Measurements from ENCODE around the gene SRRM1.
"Not testable (repeated sequence)": the region's sequence is repeated elsewhere in the genome, so short reads cannot be mapped to it uniquely, and the experiment has no call there.

The SRRM1 gene

GRCh38 chr1:24643363-24644099 lies 429 bp downstream of the SRRM1 start:
- peak; percentile 31 for DNase-seq (ENCODE audit: low spot score)

DNA sequence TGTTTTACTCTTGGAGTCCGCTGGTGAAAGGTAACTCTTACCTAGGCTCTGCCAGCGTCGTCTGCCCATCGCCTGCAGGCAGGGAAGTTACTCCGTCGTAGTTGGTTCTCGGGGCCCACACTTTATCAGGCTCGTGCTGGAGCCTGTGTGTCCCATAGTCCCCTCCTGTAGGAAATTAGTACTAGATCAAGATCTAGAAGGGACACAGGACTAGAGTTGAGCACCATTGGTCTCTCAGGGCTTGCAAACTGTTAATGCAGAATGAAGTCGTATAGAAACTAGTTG lies 940 bp downstream of the SRRM1 start:
- DNase-seq (ENCODE audit: low spot score) = no peak

DNA sequence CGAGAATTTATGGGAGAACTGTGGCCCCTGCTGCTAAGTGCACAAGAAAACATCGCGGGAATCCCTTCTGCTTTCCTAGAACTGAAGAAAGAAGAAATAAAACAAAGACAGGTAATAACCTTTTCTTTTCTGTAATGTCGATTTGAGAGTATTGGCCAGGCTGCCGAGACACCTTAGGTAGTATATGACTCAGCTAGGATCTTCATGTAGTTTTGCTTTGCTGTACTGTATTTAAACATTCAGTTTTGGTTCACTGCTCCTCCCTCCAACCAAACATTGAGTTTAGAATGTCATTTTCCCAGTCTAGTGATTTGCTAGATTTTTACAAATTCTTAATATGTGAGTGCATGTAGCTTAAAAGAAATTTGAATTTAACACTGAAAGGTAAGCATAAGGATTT lies 5.8 kb downstream of the SRRM1 start:
- DNase-seq (ENCODE audit: low spot score) = no peak

- DNase-seq (ENCODE audit: low spot score) = no peak
These were observed 9.3 kb downstream of the SRRM1 start for GRCh38 chr1:24652382-24652781.

DNA sequence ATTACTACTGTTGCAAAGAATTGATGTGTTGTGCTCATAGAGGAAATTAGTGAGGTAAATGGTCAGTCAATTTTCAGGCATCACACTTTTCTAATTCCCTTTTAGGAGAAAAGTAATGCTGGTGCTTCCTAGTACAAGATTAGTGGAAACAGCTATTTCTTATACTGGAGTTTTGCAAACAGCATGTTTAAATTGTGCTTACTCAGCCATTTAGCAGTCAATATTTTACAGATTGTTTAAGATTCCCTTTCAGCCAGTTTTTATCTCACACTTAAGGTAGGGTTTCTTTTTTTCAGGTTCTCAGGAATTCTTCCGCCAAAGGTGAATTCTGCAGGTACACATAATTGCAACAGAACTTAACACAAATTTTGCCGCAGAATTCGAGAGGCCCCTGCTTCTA lies 10.9 kb downstream of the SRRM1 start:
- DNase-seq (ENCODE audit: low spot score) = no peak

- DNase-seq (ENCODE audit: low spot score) = no peak
These were observed 12.9 kb downstream of the SRRM1 start for GRCh38 chr1:24656046-24656445.

DNA sequence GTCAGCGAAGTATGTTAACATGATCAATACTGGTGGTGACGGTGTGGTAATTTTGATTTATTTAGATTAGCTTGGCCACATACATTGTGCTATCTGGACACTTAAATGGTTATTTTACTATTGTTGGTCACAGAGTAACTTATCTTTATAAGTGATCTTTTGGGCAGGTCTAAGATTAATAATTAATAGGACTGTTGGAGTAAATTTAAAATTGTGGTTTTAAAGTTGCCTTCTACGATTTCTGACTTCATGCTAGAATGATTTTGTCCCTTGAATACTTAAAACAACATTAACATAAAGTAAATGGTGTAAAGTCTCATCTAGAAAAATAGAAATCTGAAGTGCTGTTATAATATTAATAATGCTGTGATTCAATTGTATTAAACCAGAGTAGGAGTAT lies 14.7 kb downstream of the SRRM1 start:
- DNase-seq (ENCODE audit: low spot score) = no peak

GRCh38 chr1:24659166-24659904 lies 16.2 kb downstream of the SRRM1 start:
- no peak for DNase-seq (ENCODE audit: low spot score)

- no peak for DNase-seq (ENCODE audit: low spot score)
These were observed 17.0 kb downstream of the SRRM1 start for GRCh38 chr1:24659993-24660665.

DNA sequence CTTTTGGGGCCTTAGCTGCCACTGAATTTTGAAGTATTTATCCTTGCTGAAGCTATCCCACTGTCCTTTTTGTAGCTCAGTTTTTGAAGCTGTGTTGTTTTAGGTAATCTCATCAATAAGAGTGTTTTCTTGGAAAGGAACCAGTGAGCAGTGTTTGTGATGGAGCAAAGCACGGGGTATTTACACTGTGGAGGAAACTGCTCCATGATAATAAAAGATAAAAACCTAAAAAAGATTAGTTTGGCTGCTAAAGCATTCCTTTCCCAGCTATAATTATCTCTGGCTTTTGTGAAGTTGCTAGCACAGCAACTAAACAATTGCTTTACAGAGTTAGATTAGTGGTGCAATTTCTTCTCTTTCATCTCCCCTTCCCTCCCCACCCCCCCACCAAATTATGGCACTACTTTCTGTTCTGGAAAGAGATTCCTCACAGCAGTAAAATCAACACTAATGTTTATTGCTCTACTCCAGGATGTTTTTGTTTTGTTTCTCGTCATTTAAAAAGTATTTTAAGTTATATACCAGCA lies 21.5 kb downstream of the SRRM1 start:
- no peak for DNase-seq (ENCODE audit: low spot score)

- DNase-seq (ENCODE audit: low spot score) = no peak
These were observed 23.7 kb downstream of the SRRM1 start for GRCh38 chr1:24666794-24667193.

DNA sequence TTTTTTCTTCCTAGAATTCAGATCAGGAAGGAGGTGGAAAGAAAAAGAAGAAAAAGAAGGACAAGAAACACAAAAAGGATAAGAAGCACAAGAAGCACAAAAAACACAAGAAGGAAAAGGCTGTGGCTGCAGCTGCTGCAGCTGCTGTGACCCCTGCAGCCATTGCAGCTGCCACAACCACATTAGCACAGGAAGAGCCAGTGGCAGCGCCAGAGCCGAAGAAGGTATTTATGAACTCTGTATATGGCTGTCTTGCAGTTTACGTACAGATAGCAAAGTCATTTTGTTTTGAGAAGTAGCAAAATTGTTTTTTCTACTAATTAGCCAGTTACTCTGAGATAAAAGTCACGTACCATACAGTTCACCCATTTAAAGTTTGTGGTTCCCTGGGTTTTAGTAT lies 28.3 kb downstream of the SRRM1 start:
- DNase-seq (ENCODE audit: low spot score) = not testable (repeated sequence)

GRCh38 chr1:24672686-24673085 lies 29.6 kb downstream of the SRRM1 start:
- not testable (repeated sequence) for DNase-seq (ENCODE audit: low spot score)

DNA sequence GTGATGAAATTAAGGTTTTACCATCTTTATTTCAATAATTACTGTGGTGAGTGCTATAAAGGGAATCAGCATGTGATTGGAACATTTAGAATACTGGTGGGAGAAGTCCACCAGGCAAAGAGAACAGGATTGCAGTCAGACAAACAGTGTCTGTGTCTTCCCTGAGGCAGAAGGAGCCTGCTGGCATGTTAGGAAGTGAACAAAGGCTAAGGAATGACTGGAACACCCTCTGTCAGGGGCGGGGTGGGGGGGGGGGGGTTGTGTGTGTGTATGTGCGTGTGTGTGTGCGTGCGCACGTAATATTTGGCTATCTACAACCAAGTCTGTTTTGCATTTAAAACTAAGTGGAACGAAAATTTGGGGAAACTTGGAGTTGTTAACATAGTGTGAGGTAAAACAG lies 30.2 kb downstream of the SRRM1 start:
- no peak for DNase-seq (ENCODE audit: low spot score)

DNA sequence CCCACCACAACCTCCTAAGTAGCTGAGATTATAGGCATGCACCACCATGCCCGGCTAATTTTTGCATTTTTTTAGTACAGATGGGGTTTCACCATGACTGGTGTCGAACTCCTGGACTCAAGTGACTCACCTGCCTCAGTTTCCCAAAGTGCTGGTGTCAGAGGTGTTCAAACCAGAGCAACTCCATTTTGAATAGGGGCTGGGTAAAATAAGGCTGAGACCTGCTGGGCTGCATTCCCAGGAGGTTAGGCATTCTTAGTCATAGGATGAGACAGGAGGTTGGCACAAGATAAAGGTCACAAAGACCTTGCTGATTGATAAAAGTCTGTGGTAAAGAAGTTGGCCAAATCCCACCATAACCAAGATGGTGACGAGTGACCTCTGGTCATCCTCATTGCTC lies 35.3 kb downstream of the SRRM1 start:
- DNase-seq (ENCODE audit: low spot score) = not testable (repeated sequence)

DNA sequence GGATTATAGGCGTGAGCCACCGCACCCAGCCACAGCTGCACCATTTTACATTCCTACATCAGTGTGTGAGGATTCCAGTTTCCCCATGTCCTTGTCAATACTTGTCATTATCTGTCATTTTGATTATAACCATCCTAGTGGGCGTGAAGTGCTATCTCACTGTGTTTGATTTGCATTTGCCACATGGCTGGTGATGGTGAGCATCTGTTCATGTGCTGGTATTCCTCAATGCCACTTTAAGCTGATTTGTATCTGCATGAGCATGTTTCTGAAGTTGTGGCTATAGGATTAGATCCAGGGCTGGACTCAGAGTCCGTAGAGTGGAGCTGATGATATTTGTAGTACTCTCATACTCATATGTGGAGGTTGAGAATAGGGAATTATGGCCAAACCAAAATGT lies 36.6 kb downstream of the SRRM1 start:
- no peak for DNase-seq (ENCODE audit: low spot score)

DNA sequence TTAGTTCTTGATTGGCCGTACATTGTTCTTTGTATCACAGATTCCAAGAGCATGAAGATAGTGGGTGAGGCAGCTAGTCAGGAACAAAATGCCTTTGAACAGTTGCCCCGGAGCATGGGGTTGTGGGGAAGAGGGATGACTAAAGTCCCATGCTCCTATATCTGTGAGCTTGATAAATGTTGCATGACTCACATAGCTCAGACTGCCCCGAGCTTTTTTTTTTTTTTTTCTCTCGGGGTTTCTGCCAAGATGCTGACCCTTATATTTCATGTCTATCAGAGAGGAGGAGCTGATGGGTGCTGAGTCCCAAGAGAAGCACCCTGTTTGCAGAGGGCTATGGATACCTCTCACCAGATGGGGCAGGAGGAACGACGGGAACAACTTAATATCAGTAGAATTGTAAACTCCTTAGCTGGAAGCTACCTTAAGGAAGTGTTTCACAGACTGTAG lies 40.6 kb downstream of the SRRM1 start:
- no peak for DNase-seq (ENCODE audit: low spot score)

GRCh38 chr1:24688033-24688432 lies 44.9 kb downstream of the SRRM1 start:
- DNase-seq (ENCODE audit: low spot score) = no peak

DNA sequence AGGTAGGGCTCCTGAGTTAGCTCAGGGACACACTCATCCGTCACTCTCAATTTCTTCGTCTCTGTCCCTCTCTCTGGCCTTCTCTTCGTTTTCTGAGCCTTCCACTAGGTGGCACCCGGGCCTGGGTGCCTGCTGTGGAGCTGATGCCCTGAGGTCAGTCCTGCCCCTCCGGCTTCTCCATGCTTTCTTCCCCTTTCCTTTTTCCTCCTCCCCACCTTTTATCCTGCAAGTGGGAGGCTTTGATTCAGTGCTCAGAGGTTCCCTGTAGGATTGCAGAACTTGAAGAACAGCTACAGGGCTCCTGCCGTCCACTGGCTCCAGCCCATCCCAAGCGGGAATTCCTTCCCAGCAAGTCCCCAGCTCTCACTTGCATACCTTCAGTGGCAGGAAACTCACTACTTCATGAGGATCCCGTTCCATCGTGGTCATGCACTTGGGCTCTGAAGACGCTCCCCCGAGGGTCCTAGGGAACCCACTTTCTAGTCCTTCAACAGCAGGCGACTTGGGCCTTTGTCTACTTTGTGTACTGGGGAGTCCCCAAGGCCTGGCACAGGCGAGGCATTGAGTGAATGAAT lies 45.6 kb downstream of the SRRM1 start:
- peak; percentile 61 for DNase-seq (ENCODE audit: low spot score)

GRCh38 chr1:24691051-24691450 lies 47.9 kb downstream of the SRRM1 start:
- no peak for DNase-seq (ENCODE audit: low spot score)

- no peak for DNase-seq (ENCODE audit: low spot score)
These were observed 49.4 kb downstream of the SRRM1 start for GRCh38 chr1:24692351-24692980.

- DNase-seq (ENCODE audit: low spot score) = no peak
These were observed 50.8 kb downstream of the SRRM1 start for GRCh38 chr1:24693827-24694379.
